Endodermal cell (in vitro differentiated cells): Measurements from ENCODE around the gene NAA10. TPM values are rescaled to one million over a fixed set of nuclear protein-coding genes. Genes with fewer than 3 reads are reported as not detected.

Experiments
- DNase-seq: peaks from one replicate; pipeline ENCODE4 v3.0.0-alpha.2; 2017
- H3K27ac ChIP-seq: 2 replicates; pipeline ENCODE4 v1.5.1; 2013; ENCODE audit warnings: mild to moderate bottlenecking, low read depth, low read length, moderate library complexity
- H3K27me3 ChIP-seq: 2 replicates; pipeline ENCODE4 v1.6.1; 2013; ENCODE audit warnings: mild to moderate bottlenecking, low read length, moderate library complexity; ENCODE audit not compliant: insufficient read depth, control insufficient read depth, poor library complexity, severe bottlenecking
- H3K36me3 ChIP-seq: 2 replicates; pipeline ENCODE4 v1.7.0; 2013; ENCODE audit warnings: mild to moderate bottlenecking, low read length, moderate library complexity; ENCODE audit not compliant: control insufficient read depth, insufficient read depth
- H3K4me1 ChIP-seq: one replicate; pipeline ENCODE4 v1.7.0; 2013; ENCODE audit warnings: low read length; ENCODE audit not compliant: control insufficient read depth, insufficient read depth
- H3K4me3 ChIP-seq: 2 replicates; pipeline ENCODE4 v1.5.1; 2013; ENCODE audit warnings: mild to moderate bottlenecking, low read length, moderate library complexity
- H3K9ac ChIP-seq: 2 replicates; pipeline ENCODE4 v1.6.1; 2013; ENCODE audit warnings: mild to moderate bottlenecking, low read length, moderate library complexity; ENCODE audit not compliant: poor library complexity, severe bottlenecking; ENCODE audit errors: extremely low read depth
- H3K9me3 ChIP-seq: 2 replicates; pipeline ENCODE4 v1.6.1; 2013; ENCODE audit warnings: mild to moderate bottlenecking, low read length, moderate library complexity; ENCODE audit not compliant: control insufficient read depth
- H3K27ac Mint-ChIP-seq: 2 replicates; pipeline ENCODE4 v1.8.0; 2020; ENCODE audit warnings: mixed read lengths
- H3K27me3 Mint-ChIP-seq: 2 replicates; pipeline ENCODE4 v1.8.0; 2021; ENCODE audit warnings: mild to moderate bottlenecking, mixed read lengths; ENCODE audit not compliant: insufficient read depth
- H3K36me3 Mint-ChIP-seq: 2 replicates; pipeline ENCODE4 v1.8.0; 2020; ENCODE audit warnings: low read depth, mixed read lengths
- H3K4me1 Mint-ChIP-seq: 2 replicates; pipeline ENCODE4 v1.8.0; 2020; ENCODE audit warnings: mixed read lengths
- H3K4me3 Mint-ChIP-seq: 2 replicates; pipeline ENCODE4 v1.8.0; 2020; ENCODE audit warnings: mild to moderate bottlenecking, moderate library complexity, mixed read lengths
- H3K9me3 Mint-ChIP-seq: 2 replicates; pipeline ENCODE4 v1.8.0; 2020; ENCODE audit warnings: mild to moderate bottlenecking, mixed read lengths
- CTCF ChIP-seq: fragments of 200-600 bp; sonication (generic); conservative IDR thresholded peaks from 2 replicates; pipeline ENCODE4 v1.5.0; 2021; ENCODE audit warnings: antibody characterized with exemption, mild to moderate bottlenecking
- WGBS, 2 experiments: methylation state at CpG; one replicate each; pipeline versions ENCODE4 v1.1.5 to v1.1.7; 2013; ENCODE audit warnings: missing lambda C conversion rate in 2 of 2, mixed read lengths in 1 of 2; ENCODE audit not compliant: insufficient coverage in 1 of 2, insufficient read length in 1 of 2; 5-methylcytosine and 5-hydroxymethylcytosine counted together
- total RNA-seq, 2 donors: library from RNA; stranded (reverse); fragmentation: NEBNext Ultra II Directional in 1 of 2; extraction: Animal tissue kit (Norgen Biotek cat#: 25700) in 1 of 2; gene quantifications; 2 replicates in 1 of 2; 3 replicates in 1 of 2; pipeline ENCODE4 v1.2.1, GENCODE V29; 2021

NAA10 gene
- total RNA-seq, 2 donors from 2014 or later: 91.6 to 99.3 TPM

DNA sequence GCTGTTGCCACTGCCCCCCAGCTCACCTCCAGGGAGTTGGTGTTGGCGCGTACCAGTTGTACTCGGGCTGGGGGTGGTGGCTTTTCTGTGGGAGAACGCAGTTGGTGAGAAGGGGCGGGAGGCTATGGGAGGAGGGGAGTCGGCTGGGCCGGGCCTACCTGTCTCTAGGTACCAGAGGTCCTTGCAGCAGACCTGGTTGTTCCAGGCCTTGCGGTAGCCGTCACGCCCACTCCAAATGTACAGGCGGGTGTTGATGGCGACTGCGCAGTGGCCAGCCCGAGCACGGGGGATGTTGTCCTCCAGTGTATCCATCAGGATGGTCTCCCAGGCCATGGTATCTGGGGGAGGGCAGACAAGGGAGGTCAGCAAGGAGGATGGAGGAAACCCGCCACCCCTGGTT lies 25.2 kb upstream of the NAA10 start:
- Histone ChIP-seq H3K36me3 (peaks cover 42% of the 10 kb centered on the region), H3K9me3 (no peaks in the 10 kb centered on the region), H3K9ac (no peak overlapping the region), H3K4me1 (no peaks in the 10 kb centered on the region), H3K4me3 (no peak overlapping the region), H3K27ac (no peak overlapping the region), H3K27me3 (no peaks in the 10 kb centered on the region)
- H3K4me3 Mint-ChIP-seq: no peak overlapping the region
- H3K27ac Mint-ChIP-seq: no peak overlapping the region
- no peak for DNase-seq
- H3K36me3 Mint-ChIP-seq: peaks cover 89% of the 10 kb centered on the region
- TF ChIP-seq CTCF: no peak
- H3K9me3 Mint-ChIP-seq: no peaks in the 10 kb centered on the region
- no peaks in the 10 kb centered on the region for H3K27me3 Mint-ChIP-seq
- H3K4me1 Mint-ChIP-seq: no peaks in the 10 kb centered on the region
- 94 to 100% methylated on average over 1 to 13 of the region's 16 CpGs for WGBS, 2 experiments

- DNase-seq: no peak
- Mint-ChIP-seq H3K4me1 (no peaks in the 10 kb centered on the region), H3K4me3 (no peak overlapping the region), H3K36me3 (peaks cover 92% of the 10 kb centered on the region), H3K27ac (no peak overlapping the region), H3K9me3 (no peaks in the 10 kb centered on the region), H3K27me3 (no peaks in the 10 kb centered on the region)
- no peak for TF ChIP-seq CTCF
- no peaks in the 10 kb centered on the region for H3K27me3 ChIP-seq
- peaks cover 42% of the 10 kb centered on the region for H3K36me3 ChIP-seq
- H3K4me1 ChIP-seq: no peaks in the 10 kb centered on the region
- H3K9ac ChIP-seq: no peak overlapping the region
- WGBS, 2 experiments: 80 to 97% methylated on average over 1 to 13 of the region's 15 CpGs
- no peak overlapping the region for H3K4me3 ChIP-seq
- no peaks in the 10 kb centered on the region for H3K9me3 ChIP-seq
- H3K27ac ChIP-seq: no peak overlapping the region
Observed at GRCh38 chrX:153959649-153960048, 24.8 kb upstream of the NAA10 start.

DNA sequence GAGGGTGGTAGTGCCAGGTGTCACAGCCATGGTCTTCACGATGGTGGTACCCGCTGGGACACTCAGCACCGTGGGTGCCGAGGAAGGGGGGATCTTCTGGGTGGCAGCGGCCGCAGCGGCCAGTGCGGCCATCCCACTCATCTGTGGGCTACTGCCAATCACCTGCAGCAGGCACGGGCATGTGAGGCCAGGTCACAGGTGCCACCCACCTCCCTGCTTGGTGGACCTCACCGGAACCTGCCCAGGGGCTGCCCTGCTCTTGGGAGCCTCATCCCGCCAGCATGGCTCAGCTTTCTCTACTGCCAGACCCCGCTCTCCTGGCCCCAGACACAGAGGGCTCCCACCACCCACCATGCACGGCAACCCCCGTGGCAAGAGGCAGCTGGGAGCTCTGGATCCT lies 23.8 kb upstream of the NAA10 start:
- no peak overlapping the region for H3K27ac Mint-ChIP-seq
- H3K4me1 Mint-ChIP-seq: no peaks in the 10 kb centered on the region
- Histone ChIP-seq H3K9me3 (no peaks in the 10 kb centered on the region), H3K27ac (no peak overlapping the region), H3K27me3 (no peaks in the 10 kb centered on the region), H3K9ac (no peak overlapping the region), H3K36me3 (peaks cover 42% of the 10 kb centered on the region), H3K4me1 (no peaks in the 10 kb centered on the region), H3K4me3 (no peak overlapping the region)
- H3K36me3 Mint-ChIP-seq: peaks cover 90% of the 10 kb centered on the region
- no peaks in the 10 kb centered on the region for H3K9me3 Mint-ChIP-seq
- TF ChIP-seq CTCF: no peak
- WGBS, 2 experiments: 93% methylated on average over 14 of the region's 14 CpGs; no CpG with 5 or more reads in 1 of the 2 experiments
- no peak overlapping the region for H3K4me3 Mint-ChIP-seq
- DNase-seq: no peak
- H3K27me3 Mint-ChIP-seq: no peaks in the 10 kb centered on the region
